Activated effector memory CD4-positive, alpha-beta T cell treated with Interleukin-2 at 50 U/mL for 16 hours (primary cell): ENCODE results near the gene NR2F6.
"Not testable (repeated sequence)": the region's sequence is repeated elsewhere in the genome, so short reads cannot be mapped to it uniquely, and the experiment has no call there.

Experiments used
- DNase-seq: peaks from one replicate; pipeline ENCODE4 v3.0.0-alpha.2; 2020

NR2F6 gene

GRCh38 chr19:17245535-17245984 lies at the start of gene NR2F6:
Gene NR2F6 (minus strand): TSS chr19:17245919. CDS start chr19:17245220, 699 bp downstream.
- no peak for DNase-seq

- peak; percentile 21 for DNase-seq
Measured at GRCh38 chr19:17294051-17294891, 48.6 kb upstream of the NR2F6 start.

DNA sequence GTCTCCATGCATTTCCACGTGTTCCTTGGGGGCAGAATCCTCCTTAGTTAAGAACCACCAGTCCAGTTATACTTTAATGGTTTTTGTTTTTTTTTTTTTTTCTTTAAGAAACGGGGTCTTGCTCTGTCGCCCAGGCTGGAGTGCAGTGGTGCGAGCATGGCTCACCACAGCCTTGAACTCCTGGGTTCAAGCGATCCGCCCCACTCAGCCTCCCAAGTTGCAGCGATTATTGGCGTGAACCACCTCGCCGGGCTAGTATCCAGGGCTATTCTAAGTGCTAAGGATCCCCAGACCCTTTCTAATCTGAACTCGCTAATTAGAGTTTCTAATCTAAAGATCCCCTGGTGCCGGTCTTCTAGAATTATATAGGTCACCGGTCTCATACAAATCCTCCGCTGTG lies 47.9 kb upstream of the NR2F6 start:
- no peak for DNase-seq

GRCh38 chr19:17292301-17293074 lies 46.8 kb upstream of the NR2F6 start:
- DNase-seq: peak; percentile 68

DNA sequence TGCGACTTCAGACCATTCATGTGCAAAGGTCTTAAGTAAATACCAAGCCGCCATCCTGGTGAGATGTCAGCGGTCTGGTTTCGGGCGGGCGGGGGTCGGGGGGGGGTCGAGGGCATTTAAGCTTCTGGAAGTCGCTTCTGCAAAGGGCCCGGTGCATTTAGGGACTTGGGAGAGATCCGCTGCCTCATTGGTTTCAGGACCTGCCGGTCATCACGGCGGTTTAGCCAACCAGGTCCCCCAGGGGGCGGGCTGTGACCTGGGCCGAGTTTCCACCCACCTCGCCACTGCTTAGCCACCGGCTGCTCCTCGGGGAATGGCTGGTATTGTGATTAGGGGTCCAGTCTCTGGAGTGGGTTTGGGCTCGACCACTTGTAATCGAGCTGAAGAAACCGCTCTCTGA lies 43.8 kb upstream of the NR2F6 start:
- DNase-seq: no peak

DNA sequence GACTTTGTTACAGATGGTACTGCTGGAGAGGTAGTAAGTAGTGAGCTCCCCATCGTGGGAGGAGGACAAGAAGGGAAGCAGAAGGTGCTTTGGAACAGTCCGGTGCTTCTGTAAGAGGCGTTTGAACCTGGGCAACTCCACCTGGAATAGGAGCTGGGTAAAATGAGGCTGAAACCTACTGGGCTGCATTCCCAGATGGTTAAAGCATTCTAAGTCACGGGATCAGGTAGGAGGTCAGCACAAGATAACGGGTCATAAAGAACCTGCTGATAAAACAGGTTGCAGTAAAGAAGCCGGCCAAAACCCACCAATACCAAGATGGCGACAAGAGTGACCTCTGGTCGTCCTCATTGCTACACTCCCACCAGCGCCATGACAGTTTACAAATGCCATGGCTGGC lies 41.0 kb upstream of the NR2F6 start:
- no peak for DNase-seq

DNA sequence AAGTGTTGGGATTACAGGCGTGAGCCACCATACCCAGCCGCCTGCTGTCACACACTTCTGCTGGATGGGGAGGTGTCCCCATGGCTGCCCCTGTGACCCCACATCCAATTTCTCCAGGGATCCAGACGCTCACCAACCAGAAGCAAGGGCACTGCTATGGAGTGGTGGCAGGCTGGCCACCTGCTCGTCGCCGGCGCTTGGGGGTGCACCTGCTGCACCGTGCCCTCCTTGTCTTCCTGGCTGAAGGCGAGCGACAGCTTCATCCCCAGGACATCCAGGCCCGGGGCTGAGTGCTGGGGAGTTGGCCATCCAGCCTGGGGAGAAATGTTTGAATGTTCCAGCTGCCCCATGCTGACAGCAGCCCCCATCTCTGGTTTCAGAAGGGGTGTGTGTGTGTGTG lies 40.5 kb upstream of the NR2F6 start:
- no peak for DNase-seq

DNA sequence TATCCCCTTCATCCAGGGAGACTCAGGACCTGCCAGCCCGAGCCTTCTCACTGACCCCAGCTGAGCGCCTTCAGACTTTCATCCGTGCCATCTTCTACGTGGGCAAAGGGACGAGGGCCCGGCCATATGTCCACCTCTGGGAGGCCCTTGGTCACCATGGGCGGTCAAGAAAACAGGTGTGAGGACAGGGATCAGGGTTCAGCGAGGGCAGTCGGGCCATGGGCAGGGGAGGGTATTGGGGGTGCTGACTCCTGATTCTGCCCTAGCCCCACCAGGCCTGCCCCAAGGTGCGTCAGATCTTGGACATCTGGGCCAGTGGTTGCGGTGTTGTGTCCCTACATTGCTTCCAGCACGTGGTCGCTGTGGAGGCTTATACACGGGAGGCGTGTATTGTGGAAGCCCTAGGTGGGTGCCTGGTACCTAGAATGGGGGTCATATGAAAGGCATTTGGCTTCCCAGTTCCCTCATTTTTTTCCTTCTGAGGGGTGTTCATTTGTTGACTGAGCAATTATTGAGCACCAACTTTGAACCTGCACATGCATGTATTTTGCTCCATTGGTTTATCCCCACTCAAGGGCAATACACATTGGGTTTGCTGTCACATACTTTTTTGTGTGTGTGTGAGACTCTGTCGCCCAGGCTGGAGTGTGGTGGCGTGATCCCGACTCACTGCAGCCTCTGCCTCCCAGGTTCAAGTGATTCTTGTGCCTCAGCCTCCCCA lies 39.9 kb upstream of the NR2F6 start:
- DNase-seq: no peak

DNA sequence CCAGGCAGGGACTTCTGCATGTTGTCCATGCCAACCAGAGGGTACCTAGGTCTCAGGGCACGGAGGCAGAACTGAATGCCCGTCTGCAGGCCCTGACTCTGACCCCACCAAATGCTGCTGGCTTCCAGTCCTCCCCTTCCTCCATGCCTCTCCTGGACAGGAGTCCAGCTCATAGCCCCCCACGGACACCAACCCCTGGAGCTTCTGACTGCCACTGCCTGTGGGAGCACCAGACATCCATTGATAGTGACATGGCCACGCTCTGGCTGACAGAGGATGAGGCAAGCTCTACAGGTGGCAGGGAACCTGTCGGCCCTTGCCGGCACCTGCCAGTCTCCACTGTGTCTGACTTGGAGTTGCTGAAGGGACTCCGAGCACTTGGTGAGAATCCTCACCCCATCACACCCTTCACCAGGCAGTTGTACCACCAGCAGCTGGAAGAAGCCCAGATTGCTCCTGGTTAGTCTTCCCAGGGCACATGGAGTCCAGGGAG lies 37.8 kb upstream of the NR2F6 start:
- no peak for DNase-seq

DNA sequence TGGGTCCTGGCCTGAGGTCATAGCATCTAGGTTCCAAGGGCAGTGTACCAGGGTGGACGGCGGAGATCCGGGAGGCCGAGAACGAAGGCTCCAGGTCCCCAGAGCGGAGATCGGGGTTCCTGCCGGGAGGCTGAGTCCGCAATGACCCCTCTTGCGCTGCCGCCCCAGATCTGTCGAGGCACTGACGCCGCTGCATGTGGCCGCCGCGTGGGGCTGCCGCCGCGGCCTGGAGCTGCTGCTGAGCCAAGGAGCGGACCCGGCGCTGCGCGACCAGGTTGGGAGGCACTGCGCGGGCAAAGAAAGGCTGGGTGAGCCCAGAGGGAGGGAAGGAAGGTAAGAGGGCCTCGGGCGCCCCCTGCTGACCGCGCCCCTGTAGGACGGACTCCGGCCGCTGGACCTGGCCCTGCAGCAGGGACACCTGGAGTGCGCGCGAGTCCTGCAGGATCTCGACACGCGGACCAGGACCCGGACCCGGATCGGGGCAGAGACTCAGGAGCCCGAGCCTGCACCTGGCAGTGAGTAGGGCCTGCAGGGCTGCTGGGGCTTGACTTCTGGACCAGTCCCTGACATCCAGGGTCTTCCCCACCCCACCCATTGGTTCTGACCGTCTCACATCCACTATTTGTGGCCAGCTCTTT lies 36.9 kb upstream of the NR2F6 start:
- DNase-seq: peak; percentile 68

GRCh38 chr19:17281391-17282304 lies 35.9 kb upstream of the NR2F6 start, which contains the start of gene ANKLE1:
Gene ANKLE1 (plus strand): TSS chr19:17281901. CDS start chr19:17281921, 20 bp downstream.
- DNase-seq: peak; percentile 38

- no peak for DNase-seq
Measured at GRCh38 chr19:17279436-17279835, 33.7 kb upstream of the NR2F6 start.

GRCh38 chr19:17275441-17276175 lies 29.9 kb upstream of the NR2F6 start:
- no peak for DNase-seq

DNA sequence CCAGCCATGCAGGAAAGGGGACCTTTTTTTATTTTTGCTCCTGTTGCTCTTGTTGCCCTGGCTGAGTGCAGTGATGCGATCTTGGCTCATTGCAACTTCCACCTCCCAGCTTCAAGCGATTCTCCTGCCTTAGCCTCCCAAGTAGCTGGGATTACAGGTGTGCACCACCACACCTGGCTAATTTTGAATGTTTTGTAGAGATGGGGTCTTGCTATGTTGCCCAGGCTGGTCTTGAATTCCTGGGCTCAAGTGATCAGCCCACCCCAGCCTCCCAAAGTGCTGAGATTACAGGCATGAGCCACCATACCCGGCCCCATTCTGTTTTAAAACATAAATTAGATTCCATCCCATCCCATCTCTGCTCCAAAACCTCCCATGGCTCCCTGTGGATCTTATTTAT lies 29.2 kb upstream of the NR2F6 start:
- DNase-seq: not testable (repeated sequence)

GRCh38 chr19:17268754-17269153 lies 23.0 kb upstream of the NR2F6 start:
- no peak for DNase-seq

DNA sequence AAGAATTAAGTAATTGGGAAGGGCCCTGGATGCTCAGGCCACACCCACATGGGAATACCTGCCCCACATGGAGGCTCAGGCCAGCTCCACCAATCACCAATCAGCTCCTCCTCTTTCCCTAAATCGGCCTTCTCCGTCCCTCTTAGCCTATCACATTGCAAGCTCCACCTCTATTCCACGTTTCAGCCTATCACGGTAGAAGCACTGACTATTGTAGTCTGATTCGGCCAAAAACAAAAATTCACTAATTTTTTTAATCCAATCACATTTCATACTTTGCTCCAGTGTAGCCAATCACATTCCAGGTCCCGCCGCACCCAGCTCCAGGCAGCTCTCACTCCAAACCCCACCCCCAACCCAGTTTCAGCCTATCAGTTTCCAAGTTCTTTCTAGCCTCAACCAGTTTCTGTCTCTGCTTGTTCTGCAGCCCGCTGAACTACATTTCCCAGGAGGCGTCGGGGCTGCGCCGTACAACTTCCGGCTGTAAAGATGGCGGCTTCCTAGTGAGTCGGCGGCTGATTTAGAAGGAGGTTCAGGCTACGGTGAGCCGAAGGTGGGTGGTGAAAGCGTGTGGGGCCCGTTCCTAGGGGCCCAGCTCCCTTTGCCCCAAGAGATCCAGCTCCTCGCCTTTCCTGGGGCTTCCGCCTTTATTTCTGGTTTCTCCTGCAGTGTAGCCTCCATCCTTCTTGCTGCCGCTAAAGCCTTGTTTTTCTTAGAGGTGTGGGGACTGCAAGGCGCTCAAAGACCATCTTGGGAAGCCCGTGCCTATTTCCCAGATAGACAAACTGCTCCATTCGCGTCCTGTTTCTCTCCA lies 21.5 kb upstream of the NR2F6 start, which contains the start of gene BABAM1:
TSS of gene BABAM1 (plus strand) at position 469 of the 814 bp plus-strand sequence. CDS start 1,364 bp downstream, outside the sequence.
- peak; percentile 88 for DNase-seq

- DNase-seq: no peak
Measured at GRCh38 chr19:17266589-17266974, 20.9 kb upstream of the NR2F6 start.

GRCh38 chr19:17266026-17266425 lies 20.3 kb upstream of the NR2F6 start:
- DNase-seq: no peak

DNA sequence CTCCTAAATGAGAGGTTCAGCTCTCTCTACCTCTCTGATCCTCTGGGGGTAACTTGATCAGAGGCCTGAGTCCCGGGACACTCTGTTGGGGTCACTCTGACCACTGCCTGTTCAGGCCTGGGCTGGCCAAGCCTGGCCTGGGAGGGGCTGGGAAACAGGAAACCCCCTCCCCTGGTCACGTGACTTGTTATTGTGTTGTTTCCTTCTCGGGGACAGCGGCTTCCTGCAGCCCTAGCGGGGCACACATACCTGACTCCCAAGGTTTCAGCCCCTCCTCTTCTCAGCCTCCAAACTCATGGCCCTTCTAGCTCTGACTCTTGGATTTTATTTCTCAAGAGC lies 18.9 kb upstream of the NR2F6 start, which contains the start of gene USHBP1:
TSS of gene USHBP1 (minus strand) at position 105 of the 339 bp plus-strand sequence. CDS start 446 bp downstream, outside the sequence.
- no peak for DNase-seq
